SU-DHL-6 (cell line): ENCODE results near the gene UBE2E3.

ENCODE experiments used
- H2AFZ ChIP-seq: fragments of 200-600 bp; sonication (generic); 2 replicates; pipeline ENCODE4 v1.6.1; 2014; ENCODE audit warnings: low read depth, mild to moderate bottlenecking, moderate library complexity, mixed read lengths, antibody characterized with exemption, low read length; ENCODE audit not compliant: severe bottlenecking
- H3F3A ChIP-seq: fragments of 200-600 bp; shearing (Covaris generic); 2 replicates; pipeline ENCODE4 v1.6.0; 2016; ENCODE audit warnings: antibody characterized with exemption, mild to moderate bottlenecking; ENCODE audit not compliant: insufficient read depth
- H3K27ac ChIP-seq: fragments of 200-600 bp; sonication (generic); 2 replicates; pipeline ENCODE4 v1.5.1; 2016; ENCODE audit warnings: low read depth, mild to moderate bottlenecking, low read length, moderate library complexity, mixed read lengths
- H3K27me3 ChIP-seq: fragments of 200-600 bp; sonication (generic), shearing (Covaris generic); 2 replicates; pipeline ENCODE4 v1.6.0; 2014; ENCODE audit warnings: mild to moderate bottlenecking, low read length
- H3K36me3 ChIP-seq: fragments of 200-600 bp; sonication (generic); 2 replicates; pipeline ENCODE4 v1.6.1; 2014; ENCODE audit warnings: mild to moderate bottlenecking, low read length, mixed read lengths
- H3K4me2 ChIP-seq: fragments of 300-600, 200-600 bp; shearing (Covaris generic), sonication (generic); 2 replicates; pipeline ENCODE4 v1.6.0; 2014; ENCODE audit warnings: low read length, low read depth, mild to moderate bottlenecking; ENCODE audit not compliant: poor library complexity, severe bottlenecking
- H3K4me3 ChIP-seq: fragments of 200-600 bp; sonication (generic); 2 replicates; pipeline ENCODE4 v1.5.1; 2014; ENCODE audit warnings: antibody characterized with exemption, low read length, mild to moderate bottlenecking, mixed read lengths; ENCODE audit not compliant: insufficient read depth, poor library complexity, severe bottlenecking
- H3K79me2 ChIP-seq: fragments of 200-600 bp; sonication (generic); 2 replicates; pipeline ENCODE4 v1.6.1; 2014; ENCODE audit warnings: mild to moderate bottlenecking, low read length, moderate library complexity; ENCODE audit not compliant: insufficient read depth
- H3K9ac ChIP-seq: fragments of 200-600 bp; sonication (generic); 2 replicates; pipeline ENCODE4 v1.7.0; 2014; ENCODE audit warnings: mild to moderate bottlenecking, low read length
- H3K9me2 ChIP-seq: fragments of 200-600 bp; sonication (generic); replicated peaks from 2 replicates; pipeline ENCODE4 v1.6.1; 2014; ENCODE audit warnings: low read length; ENCODE audit not compliant: insufficient read depth
- H3K9me3 ChIP-seq: fragments of 200-600 bp; sonication (generic); 2 replicates; pipeline ENCODE4 v1.6.1; 2014; ENCODE audit warnings: low read length, mixed read lengths; ENCODE audit not compliant: insufficient read depth
- H4K20me1 ChIP-seq: fragments of 200-600 bp; sonication (generic); 2 replicates; pipeline ENCODE4 v1.6.1; 2014; ENCODE audit warnings: low read depth, mild to moderate bottlenecking, antibody characterized with exemption, low read length, moderate library complexity, mixed read lengths
- CTCF ChIP-seq: fragments of 200-600 bp; sonication (generic); IDR thresholded peaks from one replicate; pipeline ENCODE4 v1.5.1; 2017; ENCODE audit warnings: antibody characterized with exemption, mild to moderate bottlenecking, low read length, moderate library complexity; ENCODE audit not compliant: insufficient read depth, poor library complexity, severe bottlenecking
- EZH2phosphoT487 ChIP-seq: fragments of 200-600 bp; sonication (generic), shearing (Covaris generic); conservative IDR thresholded peaks from 2 replicates; pipeline ENCODE4 v1.6.1; 2018; ENCODE audit warnings: mild to moderate bottlenecking, antibody characterized with exemption, low read length, moderate library complexity, mixed read lengths

UBE2E3 gene

DNA sequence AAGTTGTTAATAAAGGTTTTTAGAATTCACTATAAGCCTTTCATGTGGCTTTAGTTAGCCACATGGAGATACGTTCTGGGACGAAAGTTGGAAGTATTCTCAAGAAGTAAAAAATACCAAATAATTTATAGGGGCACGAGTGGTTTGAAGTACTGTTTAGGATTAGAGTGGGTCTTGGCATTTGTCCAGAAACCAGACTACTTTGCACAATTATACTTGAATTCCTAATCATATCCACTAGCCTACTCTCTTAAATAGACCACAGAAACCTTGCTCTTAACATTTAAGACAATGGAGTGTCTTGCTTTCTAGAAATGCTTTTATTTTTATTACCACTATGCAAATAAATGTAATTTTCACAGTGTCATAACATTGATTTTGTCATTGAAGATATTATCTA is 44.6 kb downstream of the UBE2E3 start:
- no peak overlapping the region for H3K27ac ChIP-seq
- no peaks in the 10 kb centered on the region for H3K27me3 ChIP-seq
- no peaks in the 10 kb centered on the region for H3K9me3 ChIP-seq
- H3K79me2 ChIP-seq: peaks cover 30% of the 10 kb centered on the region
- no peak overlapping the region for H3K9ac ChIP-seq
- no peaks in the 10 kb centered on the region; the same call in 1 of the 2 replicates for H3K36me3 ChIP-seq
- H3F3A ChIP-seq: no peaks in the 10 kb centered on the region
- H3K4me2 ChIP-seq: no peak overlapping the region
- no peak overlapping the region for H2AFZ ChIP-seq
- H4K20me1 ChIP-seq: peaks cover 18% of the 10 kb centered on the region; the same call in 1 of the 2 replicates
- no peak overlapping the region for H3K4me3 ChIP-seq
- H3K9me2 ChIP-seq: no peaks in the 10 kb centered on the region
- TF ChIP-seq CTCF (no peak), EZH2phosphoT487 (no peak)

- TF ChIP-seq CTCF: no peak
- TF ChIP-seq EZH2phosphoT487: no peak
These were observed 56.0 kb downstream of the UBE2E3 start for GRCh38 chr2:181036445-181036844.

DNA sequence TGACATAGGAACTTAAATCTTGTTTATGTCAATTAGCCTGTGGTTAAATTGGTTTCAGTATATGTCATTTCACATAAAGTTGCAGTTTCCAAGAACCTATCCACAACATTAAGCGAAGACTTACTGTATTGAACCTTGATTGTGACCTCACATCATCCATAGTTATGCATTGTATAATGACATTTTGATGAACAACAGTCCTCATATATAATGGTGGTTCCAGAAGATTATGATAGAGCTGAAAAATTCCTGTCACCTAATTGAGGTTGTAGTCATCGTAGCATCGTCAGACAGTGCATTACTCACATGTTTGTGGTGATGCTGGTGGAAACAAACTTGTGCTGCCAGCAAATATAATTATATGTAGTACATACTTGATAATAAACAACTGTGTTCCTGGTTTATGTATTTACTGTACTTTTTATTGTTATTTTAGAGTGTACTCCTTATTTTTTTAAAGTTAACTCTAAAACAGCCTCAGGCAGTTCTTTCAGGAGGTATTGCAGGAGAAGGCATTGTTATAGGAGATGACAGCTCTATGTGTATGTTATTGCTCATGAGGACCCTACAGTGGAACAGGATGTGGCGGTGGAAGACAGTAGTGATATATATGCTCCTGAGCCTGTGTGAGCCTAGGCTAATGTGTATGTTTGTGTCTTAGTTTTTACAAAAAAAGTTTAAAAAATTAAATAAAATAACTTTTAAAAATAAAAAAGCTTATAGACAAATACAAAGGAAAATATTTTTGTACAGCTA is 56.6 kb downstream of the UBE2E3 start:
- H3K4me2 ChIP-seq: no peak overlapping the region
- H3K9me3 ChIP-seq: no peaks in the 10 kb centered on the region
- no peak for TF ChIP-seq EZH2phosphoT487
- TF ChIP-seq CTCF: no peak
- no peaks in the 10 kb centered on the region for H3F3A ChIP-seq
- H3K4me3 ChIP-seq: no peak overlapping the region
- H3K36me3 ChIP-seq: no peaks in the 10 kb centered on the region
- H4K20me1 ChIP-seq: no peaks in the 10 kb centered on the region
- no peak overlapping the region for H2AFZ ChIP-seq
- no peak overlapping the region for H3K27ac ChIP-seq
- H3K79me2 ChIP-seq: peaks cover 5% of the 10 kb centered on the region; the same call in 1 of the 2 replicates
- no peaks in the 10 kb centered on the region for H3K27me3 ChIP-seq
- no peaks in the 10 kb centered on the region for H3K9me2 ChIP-seq
- H3K9ac ChIP-seq: no peak overlapping the region

More at GRCh38 chr2:181036445-181036844, 56.0 kb downstream of the UBE2E3 start:
- Histone ChIP-seq H3K9me3 (no peaks in the 10 kb centered on the region), H3K9me2 (no peaks in the 10 kb centered on the region), H3K79me2 (peaks cover 8% of the 10 kb centered on the region; the same call in 1 of the 2 replicates), H3K4me3 (no peak overlapping the region), H3K36me3 (no peaks in the 10 kb centered on the region; the same call in 1 of the 2 replicates), H3F3A (no peaks in the 10 kb centered on the region), H4K20me1 (no peaks in the 10 kb centered on the region), H3K9ac (no peak overlapping the region), H2AFZ (no peak overlapping the region), H3K27ac (no peak overlapping the region), H3K4me2 (no peak overlapping the region), H3K27me3 (no peaks in the 10 kb centered on the region)
